HG02571 (cell line): ENCODE measurements around the gene SMPDL3B.
A peak's percentile ranks its signal among the peaks of the same experiment; 100 is the strongest.

Experiments
- ATAC-seq: cut with Tn5 transposase; IDR thresholded peaks from one replicate; pipeline ENCODE4 v1.9.1; 2021; ENCODE audit warnings: mild to moderate bottlenecking, moderate library complexity; ENCODE audit not compliant: unreplicated experiment

The SMPDL3B gene

DNA sequence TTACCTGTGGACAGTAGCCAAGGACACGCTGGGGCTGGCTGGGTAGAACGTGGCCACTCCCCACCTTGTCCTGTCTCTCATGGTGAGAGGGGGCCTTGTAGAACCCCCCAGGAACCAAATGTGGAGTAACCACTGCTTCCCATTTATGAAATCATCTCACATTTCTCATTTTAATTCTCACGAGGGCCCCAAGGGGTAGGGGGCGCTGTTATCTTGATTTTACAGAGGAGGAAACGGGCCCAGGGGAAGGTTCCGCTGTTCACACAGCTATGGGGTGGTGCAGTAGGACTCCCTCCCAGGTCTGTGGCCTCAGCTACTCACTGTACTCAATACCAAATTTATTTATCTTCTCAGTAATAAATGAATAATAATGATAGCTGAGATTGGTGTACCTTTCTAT lies 5.5 kb downstream of the SMPDL3B start:
- no peak for ATAC-seq

DNA sequence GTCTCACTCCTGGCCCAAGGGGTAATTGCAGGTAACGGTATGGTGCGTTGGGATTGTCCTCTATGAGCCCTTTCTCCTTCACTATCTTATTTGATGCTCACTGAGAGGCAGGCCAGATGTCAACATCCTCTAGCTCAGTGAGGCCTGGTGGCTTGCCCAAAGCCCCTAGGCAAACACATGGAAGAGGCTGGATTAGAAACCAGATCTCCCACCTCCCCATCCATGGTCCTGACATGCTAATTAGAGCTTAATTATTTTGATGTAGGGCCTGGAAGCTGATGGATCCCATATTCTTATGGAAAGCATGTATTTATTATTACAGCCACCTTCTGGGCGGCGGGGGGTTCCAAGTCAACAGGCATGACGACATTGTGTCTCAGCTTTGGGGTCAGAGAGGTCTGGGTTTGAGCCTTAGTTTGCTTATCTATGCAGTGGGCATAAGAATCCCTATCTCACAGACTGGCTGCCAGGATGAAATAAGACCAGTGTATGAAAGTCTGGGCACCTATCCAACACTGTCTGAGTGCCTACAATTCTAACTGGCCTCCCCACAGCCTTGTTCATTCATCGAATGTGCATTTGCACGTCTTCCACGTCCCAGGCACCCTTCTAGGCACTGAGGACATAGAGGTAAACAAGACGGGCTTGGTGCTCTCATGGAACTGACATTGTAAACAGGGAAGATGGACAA lies 6.2 kb downstream of the SMPDL3B start:
- no peak for ATAC-seq

DNA sequence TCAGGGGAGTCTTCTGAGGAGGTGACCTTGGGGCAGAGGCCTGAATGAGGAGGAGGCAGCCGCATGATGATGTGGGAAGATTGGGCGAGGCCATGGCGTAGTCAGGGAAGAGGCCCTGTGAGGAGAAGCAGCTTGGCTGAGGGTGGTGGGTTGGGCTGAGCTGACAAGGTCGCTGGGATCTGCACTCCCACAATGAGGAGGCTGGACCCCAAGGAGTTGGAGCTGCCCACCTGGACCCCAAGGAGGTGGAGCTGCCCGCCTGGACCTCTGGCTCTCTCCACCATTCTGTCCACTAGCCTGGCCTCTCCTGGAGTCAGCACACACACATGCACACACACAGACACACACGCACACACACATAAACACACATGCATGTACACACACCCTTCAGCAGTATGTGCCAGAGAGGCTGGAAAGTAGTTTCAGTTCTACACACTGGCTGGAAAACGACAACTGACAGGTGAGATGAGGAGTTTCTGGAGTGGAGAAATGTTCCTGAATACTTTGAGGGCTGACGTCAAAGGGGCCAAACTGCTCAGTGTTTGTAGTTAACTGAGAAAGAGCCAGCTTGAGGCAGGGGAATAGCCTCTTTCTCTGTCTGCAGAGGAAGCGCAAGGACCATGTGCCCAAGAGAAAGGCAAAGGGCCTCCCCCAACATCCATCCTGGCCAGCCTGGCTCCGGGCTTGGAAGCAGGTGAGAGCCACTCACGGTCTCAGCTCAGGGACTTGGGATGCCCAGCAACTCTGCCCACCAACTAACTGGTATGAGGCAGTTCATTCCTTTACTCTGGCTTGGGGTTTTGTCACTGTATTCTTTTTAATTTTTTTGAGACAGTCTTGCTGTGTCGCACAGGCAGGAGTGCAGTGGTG lies 7.1 kb downstream of the SMPDL3B start:
- no peak for ATAC-seq

DNA sequence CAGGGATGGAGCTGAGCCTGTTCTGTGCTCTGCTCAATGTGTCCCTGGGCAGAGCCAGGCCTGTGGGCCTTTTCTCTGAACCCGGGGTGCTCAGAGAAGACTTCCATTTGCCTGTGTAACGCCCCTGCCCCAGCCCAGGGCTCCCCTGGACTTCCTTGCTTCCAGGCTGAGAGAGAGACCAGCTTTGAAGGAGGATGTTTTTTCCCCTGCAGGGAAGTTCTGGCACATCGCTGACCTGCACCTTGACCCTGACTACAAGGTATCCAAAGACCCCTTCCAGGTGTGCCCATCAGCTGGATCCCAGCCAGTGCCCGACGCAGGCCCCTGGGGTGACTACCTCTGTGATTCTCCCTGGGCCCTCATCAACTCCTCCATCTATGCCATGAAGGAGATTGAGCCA lies 10.2 kb downstream of the SMPDL3B start:
- no peak for ATAC-seq

DNA sequence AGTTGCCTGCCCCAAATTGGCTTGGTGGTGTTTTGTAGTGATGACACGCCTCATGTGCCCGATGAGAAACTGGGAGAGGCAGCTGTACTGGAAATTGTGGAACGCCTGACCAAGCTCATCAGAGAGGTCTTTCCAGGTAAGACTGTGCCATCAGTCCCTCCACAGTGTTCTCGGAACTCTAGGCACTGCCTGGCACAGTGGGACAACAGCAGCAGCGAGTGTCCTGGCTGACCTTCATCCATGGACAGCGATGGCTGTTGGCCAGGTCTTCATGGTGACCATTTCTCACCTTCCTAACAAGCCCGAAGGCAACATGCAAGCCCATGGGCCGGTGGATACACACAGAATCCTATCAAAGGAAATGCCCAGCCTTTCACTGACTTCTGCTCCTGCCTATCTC lies 14.2 kb downstream of the SMPDL3B start:
- ATAC-seq: no peak

DNA sequence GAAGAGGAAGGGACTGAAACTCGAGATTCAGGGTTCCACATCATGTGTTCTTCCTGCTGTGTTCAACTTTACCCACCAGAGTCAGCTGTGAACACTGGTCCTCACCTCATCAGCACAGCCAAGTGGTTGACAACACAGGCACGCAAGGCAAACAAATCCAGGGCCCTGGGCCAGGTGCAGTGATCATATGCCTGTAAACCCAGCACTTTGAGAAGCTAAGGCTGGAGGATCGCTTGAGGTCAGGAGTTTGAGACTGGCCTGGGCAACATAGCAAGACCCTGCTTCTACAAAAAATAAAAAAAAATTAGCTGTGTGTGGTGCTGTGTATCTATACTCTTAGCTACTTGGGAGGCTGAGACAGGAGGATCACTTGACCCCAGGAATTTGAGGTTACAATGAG lies 16.6 kb downstream of the SMPDL3B start:
- no peak for ATAC-seq

DNA sequence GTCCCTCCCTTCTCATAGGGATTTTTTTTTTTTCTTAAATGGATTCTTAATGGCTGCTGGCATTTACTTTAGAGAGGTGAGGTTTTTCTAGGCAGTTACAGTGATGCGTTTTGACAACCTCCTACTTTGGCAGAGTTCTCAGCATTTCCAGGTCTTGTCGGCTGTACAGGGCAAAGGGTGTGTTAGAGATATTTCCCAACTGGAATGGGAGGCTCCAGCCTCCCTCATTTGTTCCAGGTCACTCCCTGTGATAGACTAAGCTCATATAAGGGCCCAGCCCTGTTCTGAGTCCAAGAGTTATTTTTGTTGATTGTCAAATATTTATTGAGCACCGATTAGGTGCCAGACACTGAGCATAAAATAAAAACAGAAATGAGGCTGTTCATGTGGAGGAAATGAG lies 17.3 kb downstream of the SMPDL3B start:
- no peak for ATAC-seq

DNA sequence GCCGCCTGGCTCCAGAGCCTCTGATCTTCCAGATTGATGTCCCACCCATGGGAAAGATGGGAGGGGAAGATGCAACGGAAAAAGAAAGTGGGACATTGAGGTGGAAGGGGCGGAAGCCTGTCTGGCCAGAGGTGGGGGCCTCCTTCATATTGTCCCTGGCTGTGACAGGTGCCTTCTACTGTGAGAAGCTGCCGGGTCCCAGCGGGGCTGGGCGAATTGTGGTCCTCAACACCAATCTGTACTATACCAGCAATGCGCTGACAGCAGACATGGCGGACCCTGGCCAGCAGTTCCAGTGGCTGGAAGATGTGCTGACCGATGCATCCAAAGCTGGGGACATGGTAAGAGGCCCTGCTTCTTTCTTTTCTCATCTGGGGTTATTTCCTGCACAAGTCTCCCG lies 19.4 kb downstream of the SMPDL3B start:
- ATAC-seq: no peak

DNA sequence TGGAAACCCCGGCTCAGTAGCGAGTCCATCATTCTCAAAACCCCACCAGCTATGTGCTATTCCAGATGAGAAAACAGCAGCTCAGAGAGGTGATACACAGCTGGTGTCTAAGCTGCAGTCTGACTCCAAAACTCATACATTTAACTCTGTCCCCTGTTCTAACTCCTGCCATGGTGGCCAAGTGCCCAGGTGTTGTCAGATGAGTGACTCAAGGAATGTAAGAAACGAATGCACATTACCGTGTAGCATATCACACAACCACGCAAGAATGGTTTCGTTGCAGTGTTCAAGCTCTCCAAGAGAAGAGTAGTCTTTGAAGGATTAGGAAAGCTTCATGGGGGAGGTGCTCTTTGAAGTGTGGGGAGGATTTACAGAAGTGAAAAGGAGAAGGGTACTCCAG lies 20.3 kb downstream of the SMPDL3B start:
- no peak for ATAC-seq

DNA sequence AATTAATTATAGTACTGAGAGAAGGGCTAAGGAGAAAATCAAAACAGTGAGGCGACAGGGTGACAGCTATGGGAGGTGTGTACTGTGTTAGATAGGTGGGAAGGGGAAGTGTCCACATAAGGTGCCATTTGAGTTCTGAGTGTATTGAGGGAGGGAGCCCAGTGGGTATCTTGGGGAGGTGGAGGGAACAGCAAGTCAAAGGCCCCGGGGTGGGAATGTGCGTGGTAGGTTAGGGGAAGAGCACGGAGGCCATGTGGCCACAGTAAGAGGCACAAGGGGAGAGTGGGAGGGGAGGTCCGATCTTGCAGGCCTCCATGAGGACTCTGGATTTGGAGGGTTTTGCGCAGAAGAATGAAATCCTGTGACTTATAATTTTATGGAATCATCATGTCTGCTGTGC lies 22.0 kb downstream of the SMPDL3B start:
- no peak for ATAC-seq

DNA sequence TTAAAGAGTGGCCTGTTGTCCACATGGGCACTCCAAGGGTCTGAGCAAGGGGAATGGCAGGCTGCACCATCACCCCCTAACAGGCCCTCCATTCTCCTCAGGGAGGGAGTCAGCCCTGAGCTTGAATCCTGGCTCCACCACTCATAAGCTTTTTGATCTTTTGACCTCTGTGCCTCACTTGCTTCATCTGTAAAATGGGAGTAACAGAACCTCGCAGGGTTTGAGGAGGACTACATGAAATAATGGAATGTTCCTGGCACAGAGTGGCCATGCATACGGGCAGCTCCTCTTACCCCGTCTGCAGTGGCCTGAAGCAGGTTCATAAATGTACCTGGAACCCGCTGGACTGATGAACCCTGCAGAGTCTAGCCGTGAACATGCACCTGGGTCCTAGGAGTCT lies 22.9 kb downstream of the SMPDL3B start:
- no peak for ATAC-seq

DNA sequence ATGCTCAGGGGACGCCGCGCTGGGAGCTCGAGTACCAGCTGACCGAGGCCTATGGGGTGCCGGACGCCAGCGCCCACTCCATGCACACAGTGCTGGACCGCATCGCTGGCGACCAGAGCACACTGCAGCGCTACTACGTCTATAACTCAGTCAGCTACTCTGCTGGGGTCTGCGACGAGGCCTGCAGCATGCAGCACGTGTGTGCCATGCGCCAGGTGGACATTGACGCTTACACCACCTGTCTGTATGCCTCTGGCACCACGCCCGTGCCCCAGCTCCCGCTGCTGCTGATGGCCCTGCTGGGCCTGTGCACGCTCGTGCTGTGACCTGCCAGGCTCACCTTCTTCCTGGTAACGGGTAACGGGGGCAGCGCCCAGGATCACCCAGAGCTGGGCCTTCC lies 23.7 kb downstream of the SMPDL3B start:
- no peak for ATAC-seq

DNA sequence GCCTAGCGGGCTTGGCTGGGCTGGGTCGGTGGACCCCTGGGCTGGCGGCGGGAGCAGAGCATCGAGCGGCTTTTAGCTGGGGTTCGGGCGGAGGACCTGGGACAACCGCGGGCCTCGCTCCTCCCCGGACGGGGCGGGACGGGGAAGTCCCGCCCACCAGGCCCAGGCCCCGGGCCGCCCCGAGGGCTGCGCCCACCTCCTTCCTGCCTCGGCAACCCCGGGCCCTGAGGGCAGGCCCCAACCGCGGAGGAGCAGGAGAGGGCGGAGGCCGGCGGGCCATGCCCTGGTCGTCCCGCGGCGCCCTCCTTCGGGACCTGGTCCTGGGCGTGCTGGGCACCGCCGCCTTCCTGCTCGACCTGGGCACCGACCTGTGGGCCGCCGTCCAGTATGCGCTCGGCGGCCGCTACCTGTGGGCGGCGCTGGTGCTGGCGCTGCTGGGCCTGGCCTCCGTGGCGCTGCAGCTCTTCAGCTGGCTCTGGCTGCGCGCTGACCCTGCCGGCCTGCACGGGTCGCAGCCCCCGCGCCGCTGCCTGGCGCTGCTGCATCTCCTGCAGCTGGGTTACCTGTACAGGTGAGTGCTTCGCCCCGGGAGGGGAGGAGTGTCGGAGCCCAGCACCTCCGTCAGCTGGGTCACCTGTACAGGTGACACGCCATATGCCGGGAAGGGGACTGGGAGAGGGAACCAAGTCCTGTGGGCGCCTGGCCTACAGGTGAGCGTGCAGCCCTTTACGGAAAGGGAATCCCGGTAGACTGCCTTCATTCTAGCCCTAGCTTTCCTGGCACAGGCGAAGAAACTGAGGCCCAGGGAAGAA lies 25.2 kb downstream of the SMPDL3B start, which contains the start of gene XKR8:
XKR8 (plus strand) TSS at position 182 of the 812 bp plus-strand sequence; CDS start at position 279, 97 bp downstream.
- ATAC-seq: peak; percentile 71

DNA sequence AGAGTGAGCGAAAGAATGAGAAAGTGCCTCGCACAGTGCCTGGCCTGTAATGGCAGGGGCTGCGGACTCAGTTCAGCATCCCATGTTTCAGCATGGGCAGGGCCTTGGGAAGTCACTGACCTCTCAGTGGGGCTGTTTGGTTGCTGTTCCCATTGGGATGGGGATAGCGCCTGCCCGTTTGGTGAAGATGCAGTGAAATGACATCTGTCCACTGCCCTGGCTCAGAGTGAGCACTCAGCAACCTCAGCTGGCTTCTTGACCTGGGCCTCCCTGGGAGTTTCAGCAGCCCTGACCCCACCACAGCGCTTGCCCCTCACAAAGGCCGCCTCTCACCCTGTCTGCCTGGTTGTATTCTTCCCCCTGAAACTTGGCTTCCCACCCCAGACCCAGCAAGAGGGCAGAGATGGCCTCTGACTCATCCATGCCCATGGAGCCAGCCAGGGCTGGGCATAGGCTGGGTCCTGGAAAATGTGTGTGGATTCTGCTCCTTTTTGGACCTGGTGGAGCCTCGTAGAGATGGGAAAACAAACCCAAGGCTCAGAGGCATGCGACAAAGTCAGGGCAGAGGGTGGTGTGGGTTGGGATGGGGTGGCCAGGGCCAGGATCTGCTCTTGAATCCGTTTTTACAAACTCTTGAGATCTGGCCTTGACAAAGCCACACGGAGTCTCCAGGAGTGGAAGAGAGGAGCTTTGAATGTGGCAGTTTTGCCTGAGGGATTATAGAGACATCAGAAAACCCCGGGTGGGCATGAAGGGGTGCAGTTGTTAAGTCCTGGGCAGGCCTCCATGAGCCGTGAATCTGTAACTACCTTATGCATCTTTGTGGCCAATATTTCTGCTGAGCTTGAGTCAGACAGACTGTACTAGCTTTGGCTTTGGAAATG lies 26.2 kb downstream of the SMPDL3B start:
- ATAC-seq: no peak

DNA sequence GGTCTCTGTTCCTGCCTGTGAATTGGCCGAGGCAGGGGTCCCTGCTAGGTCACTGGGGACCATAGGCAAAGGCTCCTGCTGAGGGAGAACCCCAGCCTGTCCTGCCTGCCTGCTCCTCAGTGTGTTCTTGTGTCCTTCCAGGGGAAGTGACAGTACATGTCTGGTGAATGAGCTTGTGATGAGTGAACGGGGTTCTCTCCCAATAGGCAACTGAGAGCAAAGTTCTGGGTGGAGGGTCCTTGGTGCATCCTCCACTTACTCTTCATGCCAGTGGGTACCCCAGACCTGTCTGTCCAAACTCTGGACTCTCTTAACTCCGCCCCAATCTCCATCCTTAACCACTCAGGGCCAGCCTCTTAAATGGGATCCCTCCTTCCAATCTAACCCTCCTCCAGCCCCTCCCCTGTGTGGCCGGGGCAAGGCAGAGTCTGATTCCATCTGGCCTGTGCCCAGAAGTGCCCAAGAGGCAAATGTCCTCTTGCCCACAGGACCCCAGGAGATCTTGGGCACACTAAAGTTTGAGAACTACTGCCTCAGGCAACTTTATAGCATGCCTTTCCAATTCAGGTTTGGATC lies 26.9 kb downstream of the SMPDL3B start:
- no peak for ATAC-seq

DNA sequence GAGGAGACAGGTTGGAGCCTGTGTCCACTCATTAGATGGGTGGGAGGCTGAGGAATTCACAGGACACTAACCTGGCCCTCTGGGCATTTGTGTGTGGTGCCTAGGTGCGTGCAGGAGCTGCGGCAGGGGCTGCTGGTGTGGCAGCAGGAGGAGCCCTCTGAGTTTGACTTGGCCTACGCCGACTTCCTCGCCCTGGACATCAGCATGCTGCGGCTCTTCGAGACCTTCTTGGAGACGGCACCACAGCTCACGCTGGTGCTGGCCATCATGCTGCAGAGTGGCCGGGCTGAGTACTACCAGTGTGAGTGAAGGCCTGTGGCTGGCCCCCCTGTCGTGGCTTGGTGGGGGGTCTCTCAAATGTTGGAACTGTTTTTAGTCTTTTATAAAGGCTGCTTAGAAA lies 28.6 kb downstream of the SMPDL3B start:
- ATAC-seq: no peak

DNA sequence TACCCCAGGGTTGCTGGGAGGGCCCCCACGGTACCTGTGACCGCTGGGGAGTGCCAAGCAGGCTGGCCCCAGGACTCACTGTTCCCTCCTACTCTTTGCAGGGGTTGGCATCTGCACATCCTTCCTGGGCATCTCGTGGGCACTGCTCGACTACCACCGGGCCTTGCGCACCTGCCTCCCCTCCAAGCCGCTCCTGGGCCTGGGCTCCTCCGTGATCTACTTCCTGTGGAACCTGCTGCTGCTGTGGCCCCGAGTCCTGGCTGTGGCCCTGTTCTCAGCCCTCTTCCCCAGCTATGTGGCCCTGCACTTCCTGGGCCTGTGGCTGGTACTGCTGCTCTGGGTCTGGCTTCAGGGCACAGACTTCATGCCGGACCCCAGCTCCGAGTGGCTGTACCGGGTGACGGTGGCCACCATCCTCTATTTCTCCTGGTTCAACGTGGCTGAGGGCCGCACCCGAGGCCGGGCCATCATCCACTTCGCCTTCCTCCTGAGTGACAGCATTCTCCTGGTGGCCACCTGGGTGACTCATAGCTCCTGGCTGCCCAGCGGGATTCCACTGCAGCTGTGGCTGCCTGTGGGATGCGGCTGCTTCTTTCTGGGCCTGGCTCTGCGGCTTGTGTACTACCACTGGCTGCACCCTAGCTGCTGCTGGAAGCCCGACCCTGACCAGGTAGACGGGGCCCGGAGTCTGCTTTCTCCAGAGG lies 31.8 kb downstream of the SMPDL3B start:
- ATAC-seq: no peak

DNA sequence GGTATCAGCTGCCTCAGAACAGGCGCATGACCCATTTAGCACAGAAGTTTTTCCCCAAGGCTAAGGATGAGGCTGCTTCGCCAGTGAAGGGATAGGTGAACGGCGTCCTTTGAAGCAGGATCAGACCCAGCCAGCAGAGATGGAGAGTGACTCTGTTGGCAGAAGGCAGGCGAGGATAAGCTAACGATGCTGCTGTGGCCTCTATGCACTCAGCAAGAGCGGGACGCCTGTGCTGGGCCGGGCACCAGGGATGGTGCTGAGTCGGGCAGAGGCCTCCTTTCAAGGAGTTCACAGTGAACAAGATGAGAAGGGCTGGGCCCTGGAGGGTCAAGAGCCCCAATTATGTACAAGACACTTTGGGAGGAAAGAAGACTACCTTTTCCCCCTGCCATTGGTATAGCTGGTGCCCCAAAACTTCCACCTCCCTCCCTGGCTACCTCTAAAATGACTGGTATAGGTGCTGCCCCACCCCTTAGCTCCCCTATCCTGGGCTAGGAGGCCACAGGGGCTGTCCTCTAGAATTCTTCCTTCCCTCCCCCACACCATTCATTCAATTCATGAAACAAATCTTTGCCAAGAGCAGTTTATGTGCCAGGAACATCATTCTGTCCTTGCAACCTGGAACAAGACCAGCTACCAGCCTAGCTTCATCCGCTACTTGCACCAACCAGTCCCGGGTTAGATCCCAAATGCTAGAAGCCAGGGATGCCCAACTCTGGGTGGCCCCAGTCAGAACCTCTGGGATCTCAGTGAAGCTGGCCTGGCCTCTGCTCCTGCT lies 32.5 kb downstream of the SMPDL3B start:
- no peak for ATAC-seq
